GM12873 (cell line): Measurements from ENCODE around the gene GRM4.

Experiments
- CTCF ChIP-seq: IDR thresholded peaks from 2 replicates; pipeline ENCODE4 v1.5.1; 2012; ENCODE audit warnings: low read depth, mild to moderate bottlenecking, moderate library complexity, low read length, control low read depth; ENCODE audit not compliant: insufficient read depth; ENCODE audit errors: missing control alignments

Gene GRM4

GRCh38 chr6:34149831-34150400 lies 4.0 kb upstream of the GRM4 start:
- TF ChIP-seq CTCF = no peak

GRCh38 chr6:34149452-34149810 lies 3.5 kb upstream of the GRM4 start:
- no peak for TF ChIP-seq CTCF

- no peak for TF ChIP-seq CTCF
Observed at GRCh38 chr6:34148631-34149451, 3.0 kb upstream of the GRM4 start.

- no peak for TF ChIP-seq CTCF
Observed at GRCh38 chr6:34147906-34148630, 2.2 kb upstream of the GRM4 start.

GRCh38 chr6:34146801-34147592 lies 1.1 kb upstream of the GRM4 start:
- no peak for TF ChIP-seq CTCF

- TF ChIP-seq CTCF = no peak
Observed at GRCh38 chr6:34145161-34146020, 496 bp downstream of the GRM4 start.
